Upper lobe of left lung (tissue), 6 donors: Measurements from ENCODE around the gene DNAJC13. TPM values are rescaled to one million over a fixed set of nuclear protein-coding genes. Genes with fewer than 3 reads are reported as not detected.

Experiments used
- ATAC-seq, 2 donors: fragments of 200-7000 bp; cut with Tn5 transposase; one replicate each; pipeline ENCODE4 v1.9.1; 2022; ENCODE audit warnings: mild to moderate bottlenecking in 2 of 2, moderate library complexity in 2 of 2; ENCODE audit not compliant: low FRiP score in 2 of 2
- DNase-seq, 2 donors: peaks; one replicate each; pipeline ENCODE4 v3.0.0-alpha.2; 2019 to 2020
- H3K27ac ChIP-seq, 4 donors: fragments of 200-600 bp; sonication (generic); one replicate each; pipeline ENCODE4 v1.5.1; 2016 to 2019
- H3K27me3 ChIP-seq, 4 donors: fragments of 200-600 bp; sonication (generic); one replicate each; pipeline ENCODE4 v1.5.1; 2017 to 2019
- H3K36me3 ChIP-seq, 4 donors: fragments of 200-600 bp; sonication (generic); one replicate each; pipeline ENCODE4 v1.5.1; 2016 to 2019
- H3K4me1 ChIP-seq, 4 donors: fragments of 200-600 bp; sonication (generic); one replicate each; pipeline ENCODE4 v1.5.1; 2018 to 2019
- H3K4me3 ChIP-seq, 4 donors: fragments of 200-600 bp; sonication (generic); one replicate each; pipeline ENCODE4 v1.5.1; 2017 to 2019; ENCODE audit warnings: mild to moderate bottlenecking in 2 of 4, moderate library complexity in 1 of 4
- H3K9me3 ChIP-seq, 4 donors: fragments of 200-600 bp; sonication (generic); one replicate each; pipeline ENCODE4 v1.5.1; 2018 to 2019
- EP300 ChIP-seq, 4 donors: sonication (generic); formaldehyde crosslinking; IDR thresholded peaks; one replicate each; pipeline ENCODE4 v1.5.1; 2017; ENCODE audit warnings: antibody characterized with exemption in 4 of 4, control low read depth in 2 of 4
- POLR2A ChIP-seq, 4 donors: fragments of 450-650 bp; IDR thresholded peaks; one replicate each; pipeline ENCODE4 v1.5.1; 2016 to 2017; ENCODE audit warnings: antibody characterized with exemption in 4 of 4, mild to moderate bottlenecking in 2 of 4
- POLR2AphosphoS5 ChIP-seq, 2 donors: sonication (generic); formaldehyde crosslinking; IDR thresholded peaks; one replicate each; pipeline ENCODE4 v1.5.1; 2017; ENCODE audit warnings: antibody characterized with exemption in 2 of 2
- WGBS, 2 donors: methylation state at CpG; one replicate each; pipeline ENCODE4 v1.1.5; 2017 to 2018; 5-methylcytosine and 5-hydroxymethylcytosine counted together
- total RNA-seq, 6 donors: library from RNA; depleted of rRNA in 4 of 6; stranded (reverse); fragments of >200 nt in 4 of 6; gene quantifications; one replicate each; pipeline versions ENCODE4 v1.1.0 to v1.2.1, GENCODE V29; 2016 to 2021
- TF ChIP-seq, protein P1 (sequence below), 6 experiments: fragments of 450-650 bp in 4 of 6; fragments of 200-600 bp in 2 of 6; sonication (generic) in 2 of 6; IDR thresholded peaks; one replicate each; pipeline ENCODE4 v1.5.1; 2016 to 2019; ENCODE audit warnings: antibody characterized with exemption in 6 of 6
- donor health status: DM: no; HTN: no; CAD: no; lungs with moderate emphysema.
- donor health status: DM: no; HTN: yes; CAD: no; lungs with severe emphysema.

DNAJC13 gene
- total RNA-seq, 6 donors from 2014 or later = 29.1 to 54.9 (median 35.1) TPM

DNA sequence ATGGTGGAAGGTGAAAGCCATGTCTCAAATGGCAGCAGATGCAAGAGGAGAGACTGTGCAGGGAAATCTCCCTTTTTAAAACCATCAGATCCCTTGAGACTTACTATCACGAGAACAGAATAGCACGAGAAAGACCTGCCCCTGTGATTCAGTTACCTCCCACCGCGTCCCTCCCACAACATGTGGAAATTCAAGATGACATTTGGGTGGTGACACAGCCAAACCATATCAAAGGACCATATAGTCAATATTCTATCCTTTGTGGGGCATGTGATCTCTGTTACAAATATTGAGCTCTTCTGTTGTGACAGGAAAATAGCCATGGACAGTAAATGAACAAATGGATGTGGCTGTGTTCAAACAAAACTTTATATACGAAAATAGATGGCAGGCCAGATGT, 102.6 kb downstream of the DNAJC13 start:
- H3K27me3 ChIP-seq = no peaks in the 10 kb centered on the region
- 94 to 95% methylated on average over 5 of the region's 5 CpGs for WGBS, 2 donors
- no peaks in the 10 kb centered on the region for H3K9me3 ChIP-seq
- H3K4me3 ChIP-seq = no peak overlapping the region
- no peaks in the 10 kb centered on the region for H3K4me1 ChIP-seq
- H3K27ac ChIP-seq = no peak overlapping the region
- ATAC-seq (no peak), DNase-seq (no peak)
- TF ChIP-seq, protein P1, sequence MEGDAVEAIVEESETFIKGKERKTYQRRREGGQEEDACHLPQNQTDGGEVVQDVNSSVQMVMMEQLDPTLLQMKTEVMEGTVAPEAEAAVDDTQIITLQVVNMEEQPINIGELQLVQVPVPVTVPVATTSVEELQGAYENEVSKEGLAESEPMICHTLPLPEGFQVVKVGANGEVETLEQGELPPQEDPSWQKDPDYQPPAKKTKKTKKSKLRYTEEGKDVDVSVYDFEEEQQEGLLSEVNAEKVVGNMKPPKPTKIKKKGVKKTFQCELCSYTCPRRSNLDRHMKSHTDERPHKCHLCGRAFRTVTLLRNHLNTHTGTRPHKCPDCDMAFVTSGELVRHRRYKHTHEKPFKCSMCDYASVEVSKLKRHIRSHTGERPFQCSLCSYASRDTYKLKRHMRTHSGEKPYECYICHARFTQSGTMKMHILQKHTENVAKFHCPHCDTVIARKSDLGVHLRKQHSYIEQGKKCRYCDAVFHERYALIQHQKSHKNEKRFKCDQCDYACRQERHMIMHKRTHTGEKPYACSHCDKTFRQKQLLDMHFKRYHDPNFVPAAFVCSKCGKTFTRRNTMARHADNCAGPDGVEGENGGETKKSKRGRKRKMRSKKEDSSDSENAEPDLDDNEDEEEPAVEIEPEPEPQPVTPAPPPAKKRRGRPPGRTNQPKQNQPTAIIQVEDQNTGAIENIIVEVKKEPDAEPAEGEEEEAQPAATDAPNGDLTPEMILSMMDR (IDR thresholded peaks at IDR 0.05) = no peak
- TF ChIP-seq POLR2A (IDR thresholded peaks at IDR 0.05) (no peak), POLR2AphosphoS5 (IDR thresholded peaks at IDR 0.05) (no peak), EP300 (IDR thresholded peaks at IDR 0.05) (no peak)
- H3K36me3 ChIP-seq = peaks cover 26 to 84% (median 46%) of the 10 kb centered on the region in 4 donors

DNA sequence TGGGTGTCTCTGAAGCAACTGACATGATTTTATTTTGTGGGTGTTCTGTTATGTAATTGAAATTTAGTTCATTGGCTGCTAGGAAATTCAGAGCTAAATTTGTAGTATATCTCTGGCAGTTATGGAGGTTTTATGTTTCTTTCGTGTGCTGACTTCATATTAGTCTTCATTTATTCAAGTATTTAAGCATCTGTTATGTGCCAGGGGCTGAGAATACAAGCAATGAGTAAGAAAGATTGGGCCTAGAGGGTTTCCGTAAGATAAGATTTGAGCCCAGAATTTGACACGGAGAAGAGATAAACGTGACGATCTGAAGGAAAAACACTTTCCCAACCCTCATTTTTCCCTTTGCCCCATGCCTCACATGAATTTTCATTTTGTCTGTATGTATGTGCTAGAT, 104.6 kb downstream of the DNAJC13 start:
- peaks cover 17 to 83% (median 51%) of the 10 kb centered on the region in 4 donors for H3K36me3 ChIP-seq
- no peaks in the 10 kb centered on the region for H3K27me3 ChIP-seq
- H3K27ac ChIP-seq = no peak overlapping the region
- H3K4me1 ChIP-seq = no peaks in the 10 kb centered on the region
- no peaks in the 10 kb centered on the region for H3K9me3 ChIP-seq
- H3K4me3 ChIP-seq = no peak overlapping the region
- no peak for ATAC-seq
- WGBS, 2 donors = 88 to 95% methylated on average over 5 of the region's 5 CpGs
- no peak for TF ChIP-seq POLR2A (IDR thresholded peaks at IDR 0.05)
- DNase-seq = no peak

DNA sequence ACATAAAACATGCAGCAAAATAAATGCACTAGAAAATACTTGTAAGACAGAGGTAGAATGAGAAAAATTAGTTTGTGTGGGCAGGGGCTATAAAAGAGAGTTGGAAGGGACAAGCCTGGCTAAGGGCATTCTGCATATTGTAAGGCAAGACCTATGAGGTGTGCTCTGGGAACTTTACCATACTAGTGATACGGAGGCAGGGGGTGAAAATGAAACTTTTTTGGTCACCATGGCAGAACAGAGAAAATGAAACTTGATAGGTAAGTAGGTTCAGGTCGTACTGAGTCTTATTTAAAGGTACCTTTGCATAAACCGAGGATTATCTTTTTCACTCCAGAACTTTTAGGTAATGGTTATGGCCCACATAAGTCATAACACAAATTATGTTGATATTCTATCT, 105.1 kb downstream of the DNAJC13 start:
- Histone ChIP-seq H3K9me3 (no peaks in the 10 kb centered on the region), H3K4me1 (no peaks in the 10 kb centered on the region), H3K36me3 (peaks cover 17 to 83% (median 47%) of the 10 kb centered on the region in 4 donors), H3K27ac (no peak overlapping the region), H3K4me3 (no peak overlapping the region), H3K27me3 (no peaks in the 10 kb centered on the region)
- ATAC-seq (no peak), DNase-seq (no peak)
- TF ChIP-seq EP300 (IDR thresholded peaks at IDR 0.05) = no peak
- TF ChIP-seq, protein P1 (IDR thresholded peaks at IDR 0.05) = no peak
- no peak for TF ChIP-seq POLR2AphosphoS5 (IDR thresholded peaks at IDR 0.05)
- no peak for TF ChIP-seq POLR2A (IDR thresholded peaks at IDR 0.05)
- WGBS, 2 donors = 83 to 90% methylated on average over 3 of the region's 3 CpGs

DNA sequence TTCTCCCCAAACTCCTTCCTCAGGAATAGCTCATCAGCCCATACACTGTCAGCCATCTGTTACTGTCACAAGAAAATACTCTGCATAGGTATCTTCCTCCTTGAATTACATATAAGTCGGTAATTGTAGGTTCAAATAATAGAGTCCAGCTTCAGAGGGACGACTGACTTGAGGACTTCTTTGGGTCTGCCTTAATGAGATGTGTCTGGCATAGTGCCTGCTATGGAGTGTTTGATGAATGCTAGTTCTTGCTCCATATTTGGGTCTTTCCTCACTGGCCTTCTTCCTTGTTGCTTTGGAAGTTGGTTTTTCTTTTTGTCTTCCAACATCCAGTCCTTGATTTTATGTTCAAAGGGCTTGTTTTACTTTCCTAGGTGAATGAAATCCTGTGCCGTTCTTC, 113.3 kb downstream of the DNAJC13 start:
- no peak overlapping the region for H3K4me3 ChIP-seq
- WGBS, 2 donors = 66 to 71% methylated on average over 3 of the region's 3 CpGs
- H3K36me3 ChIP-seq = peaks cover 0 to 66% (median 44%) of the 10 kb centered on the region in 4 donors
- DNase-seq = peak in 1 of 2 donors; percentile 51
- no peaks in the 10 kb centered on the region for H3K27me3 ChIP-seq
- H3K27ac ChIP-seq = no peak overlapping the region
- TF ChIP-seq, protein P1 (IDR thresholded peaks at IDR 0.05) = no peak
- TF ChIP-seq EP300 (IDR thresholded peaks at IDR 0.05) (no peak), POLR2AphosphoS5 (IDR thresholded peaks at IDR 0.05) (no peak), POLR2A (IDR thresholded peaks at IDR 0.05) (no peak)
- no peaks in the 10 kb centered on the region for H3K4me1 ChIP-seq
- H3K9me3 ChIP-seq = no peaks in the 10 kb centered on the region
- ATAC-seq = no peak

DNA sequence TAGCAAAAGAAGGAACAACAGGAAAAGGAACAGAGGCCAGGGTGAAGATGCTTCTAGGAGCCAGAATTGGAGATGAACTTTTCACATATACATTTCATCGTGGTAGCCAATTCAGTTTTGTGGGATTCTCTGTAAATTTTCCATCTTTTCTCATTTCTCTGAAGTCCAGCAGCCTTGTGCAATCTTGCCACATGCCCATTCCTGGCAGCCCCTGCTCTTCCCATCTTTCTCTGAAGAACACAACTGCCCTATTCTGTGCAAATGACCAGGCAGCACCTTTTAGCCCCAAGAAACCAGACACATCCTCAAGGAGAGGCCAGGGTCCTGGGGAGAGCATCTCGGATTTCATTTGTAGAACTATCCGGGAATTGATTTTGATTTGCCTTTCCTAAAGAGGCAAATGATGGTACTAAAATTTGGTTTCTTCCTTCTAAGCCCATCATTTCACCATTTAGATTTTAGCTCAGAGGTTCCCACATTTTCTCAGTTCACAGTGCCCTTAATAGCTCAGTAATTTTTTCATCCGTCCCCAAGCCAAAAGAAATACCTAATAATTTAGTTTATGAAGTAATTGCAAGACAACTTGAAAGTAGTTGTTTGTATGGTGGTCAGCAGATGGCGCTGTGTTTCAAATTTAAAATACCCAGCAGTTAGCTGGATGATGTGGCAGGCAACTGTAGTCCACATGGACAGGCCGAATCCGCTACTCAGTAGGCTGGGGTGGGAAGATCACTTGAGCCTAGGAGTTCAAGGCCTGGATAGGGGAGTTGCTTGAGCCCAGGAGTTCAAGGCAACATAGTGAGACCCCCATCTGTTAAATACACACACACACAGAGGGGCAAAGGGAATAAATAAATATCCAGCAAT, 118.5 kb downstream of the DNAJC13 start:
- Histone ChIP-seq H3K27me3 (no peaks in the 10 kb centered on the region), H3K4me1 (peaks cover 0 to 5% (median 0%) of the 10 kb centered on the region in 4 donors), H3K9me3 (no peaks in the 10 kb centered on the region), H3K36me3 (peaks cover 6 to 54% (median 36%) of the 10 kb centered on the region in 4 donors), H3K4me3 (no peak overlapping the region), H3K27ac (no peak overlapping the region)
- ATAC-seq = peak; percentile 84 to 93
- TF ChIP-seq EP300 (IDR thresholded peaks at IDR 0.05) (no peak), POLR2A (IDR thresholded peaks at IDR 0.05) (no peak)
- TF ChIP-seq, protein P1 (IDR thresholded peaks at IDR 0.05) = peak; percentile 40 to 76 (median 55)
- DNase-seq = peak in 1 of 2 donors; percentile 53
- 57 to 67% methylated on average over 7 of the region's 7 CpGs for WGBS, 2 donors
